Nucleus accumbens (tissue), 56 donors: Measurements from ENCODE around the gene RNF144B.
A peak's percentile ranks its signal among the peaks of the same experiment; 100 is the strongest.
"Not testable (repeated sequence)": the region's sequence is repeated elsewhere in the genome, so short reads cannot be mapped to it uniquely, and the experiment has no call there.

Experiments
- DNase-seq, 56 donors: peaks; one replicate each; lab custom pipeline; 2025; lab: John Stamatoyannopoulos, UW

Gene RNF144B

DNA sequence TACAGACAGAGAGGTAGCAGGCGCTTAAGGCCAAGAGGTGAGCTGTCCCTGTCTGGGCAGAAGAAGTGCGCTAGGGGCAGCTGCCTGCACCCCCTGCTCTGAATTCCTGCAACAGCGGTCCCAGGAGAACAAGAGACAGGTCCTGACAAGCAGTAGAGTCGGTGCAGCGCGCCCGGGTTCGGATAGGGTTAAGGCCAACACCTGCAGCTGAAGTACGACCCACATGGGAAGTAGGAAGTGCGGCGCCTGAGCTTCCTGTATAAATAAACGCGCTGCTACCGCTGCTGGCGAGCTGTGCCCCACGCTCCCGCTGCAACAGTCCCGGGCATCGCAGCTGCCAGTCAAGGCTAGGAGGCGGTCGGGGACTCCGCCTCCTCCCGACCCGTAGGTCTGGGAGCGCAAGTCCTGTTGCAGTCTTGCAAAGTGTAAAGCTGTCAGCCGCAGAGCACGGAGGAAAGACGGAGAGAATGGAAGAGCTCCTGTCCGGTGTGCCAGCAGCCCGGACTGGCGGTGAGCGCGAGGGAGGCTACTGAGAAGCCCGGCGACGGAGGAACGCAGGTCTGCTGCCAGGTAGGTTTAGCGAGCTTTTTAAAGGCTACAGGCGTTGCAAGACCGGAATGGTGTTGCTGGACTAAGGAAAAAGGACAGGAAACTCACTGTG, at the start of gene RNF144B:
RNF144B (plus strand) TSS at position 290 of the 661 bp plus-strand sequence. CDS start 12,185 bp downstream, outside the sequence.
- peak in 50 of 56 donors; percentile 10 to 67 (median 33) for DNase-seq

DNA sequence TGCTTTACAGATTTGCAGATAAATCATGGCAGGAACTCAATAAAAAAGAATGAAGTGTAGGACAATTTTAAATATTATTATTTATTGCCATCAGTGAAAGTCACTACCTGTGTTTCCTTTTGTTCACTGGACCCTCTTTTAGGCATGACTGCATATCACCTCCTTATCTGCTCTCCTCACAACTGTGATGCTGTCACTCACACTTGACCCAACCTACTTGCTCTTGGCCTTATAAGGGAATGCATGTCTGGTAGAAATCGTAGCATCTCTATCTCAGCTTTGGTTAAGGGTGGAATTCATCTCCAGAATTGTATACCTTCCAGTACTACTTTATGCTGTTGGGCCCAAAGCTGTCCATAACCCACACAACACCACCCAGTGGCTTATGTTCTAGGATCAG, 47.6 kb upstream of the RNF144B start:
- DNase-seq, result no peak

DNA sequence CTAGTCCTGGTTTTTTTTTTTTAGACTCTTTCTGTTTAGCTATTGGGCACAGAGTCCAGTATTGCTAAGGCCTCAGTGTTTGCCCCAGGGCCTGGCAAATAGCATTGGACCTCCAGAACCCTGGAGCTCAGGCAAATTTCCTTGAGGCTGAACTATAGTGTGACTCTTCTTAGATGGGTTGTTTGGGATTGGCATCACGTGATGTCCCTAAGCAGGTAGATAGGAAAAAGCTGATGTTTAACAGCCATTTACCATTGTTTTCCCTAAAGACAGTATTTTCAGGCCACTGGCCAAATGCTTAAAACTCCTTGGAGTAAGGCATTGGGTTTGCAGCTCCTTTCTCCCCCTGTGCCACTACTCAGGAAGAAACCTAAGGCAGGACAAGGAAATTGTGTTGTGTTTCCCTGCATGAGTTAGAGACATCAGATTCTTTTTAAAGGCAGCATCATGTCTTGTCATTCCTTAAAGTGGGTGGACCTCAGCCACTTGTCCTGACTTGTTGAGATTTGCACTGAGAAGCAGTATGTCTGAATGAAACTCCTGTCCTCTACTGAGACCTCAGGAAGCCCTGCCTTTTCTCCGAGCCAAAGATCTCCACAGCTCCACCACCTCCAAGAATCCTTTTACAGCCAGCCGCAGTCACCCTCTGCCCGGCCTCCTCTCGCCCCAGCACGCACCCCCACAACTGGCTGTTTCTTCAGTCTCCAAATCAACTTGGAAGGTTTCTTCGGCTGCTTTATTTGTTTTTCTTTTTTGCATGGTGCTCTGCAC, 46.2 kb upstream of the RNF144B start:
- no peak for DNase-seq

DNA sequence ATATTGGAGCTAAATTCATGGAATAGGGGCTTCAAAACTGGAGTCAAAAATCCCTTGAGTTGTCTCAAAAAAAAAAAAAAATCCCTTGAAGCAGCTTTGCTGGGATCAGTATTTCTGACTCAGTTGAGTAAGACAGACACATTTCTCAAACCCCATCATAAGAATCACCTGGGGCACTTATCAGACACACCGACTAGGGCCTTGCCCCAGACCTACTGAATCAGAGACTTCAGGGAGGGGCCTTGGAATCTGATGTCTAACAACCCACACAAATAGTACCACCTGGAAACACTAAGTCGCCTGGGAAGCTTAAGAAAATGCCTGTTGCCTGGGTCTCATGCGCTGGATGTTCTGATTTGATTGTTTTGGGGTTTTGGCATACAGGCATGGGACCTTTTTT, 44.9 kb upstream of the RNF144B start:
- no peak for DNase-seq

DNA sequence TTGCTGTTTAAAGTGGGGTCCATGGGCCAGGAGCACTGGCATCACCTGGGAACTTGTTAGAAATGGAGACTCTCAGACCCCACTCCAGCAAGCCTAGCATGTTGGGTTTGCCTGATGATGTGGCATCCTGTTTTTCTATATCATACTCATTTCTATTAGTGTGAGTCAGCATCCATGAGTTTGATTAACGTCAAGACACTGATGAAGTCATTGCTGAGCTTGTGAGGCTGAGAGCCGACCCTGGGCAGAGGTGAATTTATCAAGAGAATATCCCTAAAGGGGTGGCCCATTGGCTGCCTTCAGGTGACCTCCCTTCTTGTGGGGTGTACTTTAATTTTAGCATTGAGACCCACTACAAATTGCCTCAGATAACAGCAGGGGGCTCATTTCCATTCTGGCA, 43.4 kb upstream of the RNF144B start:
- DNase-seq, result no peak

DNA sequence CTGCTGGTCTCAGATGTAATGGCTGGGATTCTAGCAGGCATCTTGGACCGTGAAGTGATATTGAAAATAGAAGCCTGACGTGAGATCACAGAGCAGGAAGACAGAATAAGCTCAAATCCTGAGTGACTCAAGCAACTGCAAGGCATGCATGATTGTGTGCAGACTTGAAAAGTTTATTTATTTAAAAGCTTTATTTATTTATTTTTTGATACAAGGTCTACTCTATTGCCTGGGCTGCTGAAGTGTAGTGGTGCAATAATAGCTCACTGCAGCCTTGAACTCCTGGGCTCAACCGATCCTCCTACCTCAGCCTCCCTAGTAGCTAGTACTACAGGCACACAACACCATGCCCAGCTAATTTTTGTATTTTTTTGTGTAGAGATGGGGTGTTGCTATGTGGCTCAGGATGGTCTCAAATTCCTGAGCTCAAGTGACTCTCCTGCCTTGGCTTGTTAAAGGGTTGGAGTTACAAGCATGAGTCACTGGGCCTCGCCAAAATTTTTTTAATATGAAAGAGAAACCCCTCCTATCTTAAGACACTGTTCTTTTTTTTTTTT, 40.1 kb upstream of the RNF144B start:
- DNase-seq, result no peak

DNA sequence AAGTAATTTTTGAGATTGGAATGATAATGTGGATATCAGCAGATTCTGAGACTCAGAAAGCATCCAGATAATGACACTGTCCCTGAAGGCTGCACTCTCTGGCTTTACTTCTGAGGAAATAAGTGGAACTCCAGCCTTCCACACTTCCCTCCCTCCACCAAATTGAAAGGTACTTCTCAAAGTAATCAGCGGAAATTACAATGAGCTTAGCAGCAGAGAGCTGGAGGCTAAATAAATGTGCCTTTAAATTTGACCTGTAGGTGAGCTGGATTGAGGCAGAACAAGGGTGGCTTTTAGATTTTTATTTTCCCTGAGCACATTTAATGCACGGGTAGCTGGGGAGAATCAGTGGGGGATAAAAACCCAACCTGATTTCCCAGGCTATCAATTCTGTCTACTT, 39.3 kb upstream of the RNF144B start:
- DNase-seq, result no peak

DNA sequence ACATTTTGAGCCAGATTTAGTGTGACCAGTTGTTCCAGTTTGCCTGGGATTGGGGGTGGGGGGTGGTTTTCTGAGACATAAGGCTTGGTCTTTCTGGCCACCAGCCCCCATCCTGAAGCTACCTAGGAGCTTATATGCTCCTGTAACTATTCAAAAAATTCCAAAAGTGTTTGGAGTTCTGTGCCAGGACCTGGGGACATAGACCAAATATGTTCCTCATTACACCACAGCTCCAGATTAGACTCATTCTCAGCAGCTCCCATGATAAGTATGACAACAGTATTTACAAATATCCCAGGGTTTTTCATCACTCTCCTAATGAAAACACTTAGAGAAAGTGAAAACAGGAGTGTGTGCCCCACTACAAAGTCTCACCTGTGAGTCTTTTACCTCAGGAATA, 37.8 kb upstream of the RNF144B start:
- DNase-seq, result no peak

DNA sequence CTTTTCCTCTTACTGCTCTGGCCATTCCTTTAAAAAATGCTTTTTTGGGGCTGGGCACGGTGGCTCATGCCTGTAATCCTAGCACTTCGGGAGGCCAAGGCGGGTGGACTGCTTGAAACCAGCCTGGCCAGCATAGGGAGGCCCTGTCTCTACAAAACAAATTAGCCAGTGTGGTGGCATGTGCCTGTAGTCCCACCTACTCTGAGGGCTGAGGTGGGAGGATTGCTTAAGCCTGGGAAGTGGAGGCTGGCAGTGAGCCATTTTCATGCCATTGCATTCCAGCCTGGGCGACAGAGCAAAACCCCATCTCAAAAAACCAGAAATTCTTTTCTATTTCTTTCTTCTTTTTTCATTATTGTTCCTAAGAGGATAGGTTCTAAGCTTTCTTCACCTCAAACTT, 36.9 kb upstream of the RNF144B start:
- DNase-seq, result no peak

DNA sequence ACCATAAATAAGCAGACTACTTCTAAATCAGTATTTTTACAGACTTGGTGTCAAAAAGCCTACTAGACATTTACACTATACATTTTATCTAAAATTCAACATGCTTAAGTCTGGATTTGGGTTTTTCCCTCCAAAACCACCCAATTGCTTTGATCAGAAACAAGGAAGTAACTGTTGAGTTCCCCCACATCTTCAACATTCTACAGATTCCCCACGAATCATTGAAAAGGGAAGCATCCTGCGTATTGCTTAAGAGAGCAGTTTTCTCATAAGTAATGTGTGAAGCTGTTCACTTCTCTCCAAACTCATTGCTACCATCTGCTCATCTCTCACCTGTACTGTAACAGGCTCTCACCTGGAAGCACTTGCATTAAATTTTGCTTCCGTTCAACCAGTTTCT, 36.4 kb upstream of the RNF144B start:
- no peak for DNase-seq

DNA sequence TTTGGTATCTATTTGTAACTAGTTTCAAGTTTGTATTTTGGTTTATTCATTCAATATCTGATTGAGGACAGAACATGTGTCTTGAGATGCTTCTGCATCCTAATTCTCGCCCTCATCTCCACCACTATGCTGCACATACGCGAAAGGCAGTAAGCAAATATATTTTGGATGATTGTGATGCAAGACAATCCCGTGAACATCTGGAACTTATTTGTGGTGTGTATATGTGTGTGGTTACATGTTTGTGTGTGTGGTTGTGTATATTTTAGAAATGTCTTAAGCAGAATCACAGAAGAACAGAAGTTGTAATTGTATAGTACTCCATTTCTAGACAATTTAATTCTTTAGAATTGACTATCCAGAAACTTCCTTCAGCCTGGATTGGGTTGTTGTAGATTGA, 35.1 kb upstream of the RNF144B start:
- DNase-seq, result no peak

DNA sequence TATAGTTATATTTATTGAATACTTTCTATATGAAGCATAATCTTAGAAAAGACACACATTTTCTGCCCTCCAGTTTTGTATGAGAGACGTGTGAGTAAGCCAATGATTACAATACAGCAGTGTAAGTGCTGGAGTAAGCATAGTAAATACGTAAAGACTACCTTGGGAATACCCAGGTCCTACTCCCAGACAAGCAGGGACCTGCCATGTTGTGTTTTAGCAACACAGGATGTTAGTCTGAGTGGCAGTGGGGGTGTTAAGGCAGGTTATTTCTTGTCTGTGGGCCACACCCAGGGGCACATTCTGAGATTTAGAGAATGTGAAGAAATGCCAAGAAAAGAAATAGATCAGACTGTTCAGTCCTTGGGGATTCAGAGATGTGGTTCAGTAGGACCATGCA, 34.3 kb upstream of the RNF144B start:
- DNase-seq, result no peak

DNA sequence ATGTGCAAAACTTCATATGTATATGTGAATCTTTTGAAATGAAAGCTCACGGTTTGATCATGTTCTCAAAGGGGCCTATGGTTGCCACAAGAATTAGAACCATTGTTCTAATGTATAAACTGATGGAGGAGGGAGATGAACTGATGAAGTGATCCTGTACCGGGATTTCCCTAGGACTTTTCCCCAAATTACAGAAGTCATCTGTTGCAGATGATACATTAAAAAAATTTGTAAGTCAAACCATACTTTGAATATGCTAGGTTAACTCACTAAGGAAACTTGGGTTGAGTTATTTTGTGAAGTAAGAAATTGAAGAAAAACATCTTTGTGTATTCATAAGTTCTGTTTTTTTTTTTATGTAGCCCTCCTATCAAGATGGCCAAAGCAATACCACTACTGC, 33.9 kb upstream of the RNF144B start:
- no peak for DNase-seq

DNA sequence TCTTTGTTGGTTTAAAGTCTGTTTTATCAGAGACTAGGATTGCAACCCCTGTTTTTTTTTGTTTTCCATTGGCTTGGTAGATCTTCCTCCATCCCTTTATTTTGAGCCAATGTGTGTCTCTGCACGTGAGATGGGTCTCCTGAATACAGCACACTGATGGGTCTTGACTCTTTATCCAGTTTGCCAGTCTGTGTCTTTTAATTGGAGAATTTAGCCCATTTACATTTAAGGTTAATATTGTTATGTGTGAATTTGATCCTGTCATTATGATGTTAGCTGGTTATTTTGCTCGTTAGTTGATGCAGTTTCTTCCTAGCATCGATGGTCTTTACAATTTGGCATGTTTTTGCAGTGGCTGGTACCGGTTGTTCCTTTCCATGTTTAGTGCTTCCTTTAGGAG, 29.6 kb upstream of the RNF144B start:
- not testable (repeated sequence) for DNase-seq

DNA sequence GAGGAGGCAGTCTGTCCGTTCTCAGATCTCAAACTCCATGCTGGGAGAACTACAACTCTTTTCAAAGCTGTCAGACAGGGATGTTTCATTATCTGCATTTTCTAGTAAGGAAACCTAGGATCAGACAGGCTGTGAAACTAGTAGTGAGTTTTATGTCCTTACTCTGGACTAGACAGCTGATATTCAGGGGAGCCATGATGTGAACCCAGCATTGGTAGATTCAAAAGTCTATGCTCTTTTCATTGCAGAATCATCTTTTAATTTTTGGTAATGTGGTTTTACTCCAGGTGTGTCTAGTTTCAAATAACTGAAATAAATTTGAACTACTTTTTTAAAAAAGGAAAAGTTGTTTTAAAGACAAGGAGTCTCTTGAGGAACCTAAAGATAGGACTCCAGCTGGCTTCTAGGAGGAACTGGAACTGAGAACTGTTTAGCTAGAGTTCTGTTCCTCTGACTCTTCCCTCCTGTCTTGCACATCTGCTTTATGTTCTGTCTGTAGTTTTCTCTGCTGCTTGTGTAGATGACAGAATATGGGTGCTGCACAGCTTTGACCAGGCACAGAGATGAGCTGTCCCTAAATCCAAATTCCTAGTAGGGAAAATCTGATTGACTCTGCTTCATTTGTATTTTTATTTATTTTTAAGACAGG, 27.8 kb upstream of the RNF144B start:
- DNase-seq, result no peak

DNA sequence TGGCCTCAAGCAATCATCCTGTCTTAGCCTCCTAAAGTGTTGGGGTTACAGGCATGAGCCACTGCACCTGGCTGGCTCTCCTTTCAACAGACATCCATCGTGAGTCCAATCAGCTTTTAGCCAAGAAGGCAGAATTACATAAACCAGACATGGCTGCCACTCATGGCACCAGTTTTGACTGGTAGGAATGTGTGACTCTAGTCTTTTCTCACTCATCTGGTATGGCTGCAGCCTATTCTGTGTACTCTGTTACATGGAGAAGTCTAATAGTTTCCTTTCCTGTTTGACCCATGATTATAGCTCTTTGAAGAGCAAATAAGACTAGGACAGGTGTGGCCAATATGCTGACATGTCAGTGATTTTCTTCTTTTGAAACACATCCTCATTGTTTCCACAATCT, 27.0 kb upstream of the RNF144B start:
- no peak for DNase-seq

DNA sequence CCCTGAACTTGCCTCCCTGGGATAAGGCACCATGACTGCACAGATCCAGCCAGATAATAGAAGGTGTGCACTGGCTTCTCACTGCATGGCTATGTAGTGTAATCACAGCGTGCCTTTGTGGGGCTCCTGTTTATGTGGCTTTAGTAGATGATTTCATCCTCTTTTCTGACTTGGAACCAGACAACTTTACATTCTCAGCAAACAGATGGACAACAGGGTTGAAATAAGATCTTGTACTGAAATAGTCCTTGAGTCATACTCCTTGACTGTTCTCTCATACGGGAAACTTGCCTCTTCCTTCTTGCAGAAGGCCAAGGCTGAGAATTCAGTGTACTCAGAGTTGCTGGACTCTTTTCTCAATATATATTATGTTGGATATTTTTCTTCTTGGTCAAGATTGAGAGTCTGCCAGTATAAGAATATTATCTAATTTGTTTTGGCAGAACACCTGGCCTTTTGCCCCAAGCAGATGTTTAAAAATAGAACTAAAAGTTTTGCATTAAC, 25.0 kb upstream of the RNF144B start:
- DNase-seq, result no peak

DNA sequence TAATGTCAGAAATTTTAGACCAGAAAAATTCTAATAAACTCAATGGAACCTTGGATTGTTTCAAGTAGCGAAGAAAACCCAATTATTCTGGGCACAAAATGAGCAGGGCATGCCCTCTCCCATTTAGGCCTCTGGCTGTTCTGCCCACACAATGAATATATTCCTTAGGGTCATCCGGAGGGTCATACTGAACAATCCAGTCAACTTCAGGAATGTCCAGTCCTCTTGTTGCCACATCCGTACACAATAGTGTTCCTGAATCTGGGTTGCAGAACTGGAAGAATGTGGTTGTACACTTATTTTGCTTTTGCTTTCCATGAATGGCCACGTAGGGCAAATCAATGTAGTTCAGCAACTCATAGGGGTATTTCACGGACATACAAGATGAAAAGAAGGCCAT, 23.4 kb upstream of the RNF144B start:
- DNase-seq, result no peak

DNA sequence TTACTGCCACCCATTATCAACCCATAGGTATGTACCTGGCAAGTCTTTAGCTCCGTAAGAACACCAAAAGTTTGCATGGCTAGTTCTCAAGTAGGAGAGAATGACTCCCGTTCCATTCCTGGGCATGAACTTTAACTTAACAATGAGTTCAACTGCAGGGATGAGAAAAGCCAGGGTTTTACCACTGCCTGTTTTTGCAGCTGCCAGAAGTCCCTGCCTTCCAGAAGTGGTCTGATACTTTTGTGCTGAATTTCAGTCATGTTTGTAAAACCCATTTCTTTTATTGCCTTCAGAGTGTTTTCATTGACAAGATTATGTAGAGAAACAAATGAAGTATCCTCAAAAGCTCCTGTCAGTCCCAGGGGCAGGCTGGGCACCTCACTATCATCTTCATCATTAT, 22.6 kb upstream of the RNF144B start:
- DNase-seq, result not testable (repeated sequence)

DNA sequence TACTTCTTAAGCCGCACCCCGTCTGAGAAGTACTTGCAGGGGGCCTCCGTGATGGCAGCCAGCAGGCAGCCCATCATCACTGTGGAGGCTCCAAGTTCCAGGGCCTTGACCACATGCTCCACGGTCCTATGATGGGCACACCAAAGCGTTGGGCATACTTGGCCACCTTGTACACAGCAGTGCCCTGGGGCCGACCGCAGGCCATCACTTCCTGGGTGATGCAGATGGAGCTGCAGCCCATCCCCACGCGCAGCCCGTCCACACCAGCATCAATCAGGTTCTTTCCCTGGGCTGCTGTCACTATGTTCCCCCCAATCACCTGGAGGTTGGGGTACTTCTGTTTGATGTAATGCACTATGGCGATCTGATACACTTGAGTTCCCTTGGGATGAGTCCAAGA, 19.8 kb upstream of the RNF144B start:
- DNase-seq, result no peak
